Embryonic facial prominence (tissue), 1 donor: Measurements from ENCODE around the gene PCDHGA3.
"Not testable (repeated sequence)": the region's sequence is repeated elsewhere in the genome, so short reads cannot be mapped to it uniquely, and the experiment has no call there.

ENCODE experiments used
- DNase-seq: peaks from one replicate; pipeline ENCODE4 v3.0.0-alpha.2; 2016; ENCODE audit errors: extremely low spot score

Gene PCDHGA3

DNA sequence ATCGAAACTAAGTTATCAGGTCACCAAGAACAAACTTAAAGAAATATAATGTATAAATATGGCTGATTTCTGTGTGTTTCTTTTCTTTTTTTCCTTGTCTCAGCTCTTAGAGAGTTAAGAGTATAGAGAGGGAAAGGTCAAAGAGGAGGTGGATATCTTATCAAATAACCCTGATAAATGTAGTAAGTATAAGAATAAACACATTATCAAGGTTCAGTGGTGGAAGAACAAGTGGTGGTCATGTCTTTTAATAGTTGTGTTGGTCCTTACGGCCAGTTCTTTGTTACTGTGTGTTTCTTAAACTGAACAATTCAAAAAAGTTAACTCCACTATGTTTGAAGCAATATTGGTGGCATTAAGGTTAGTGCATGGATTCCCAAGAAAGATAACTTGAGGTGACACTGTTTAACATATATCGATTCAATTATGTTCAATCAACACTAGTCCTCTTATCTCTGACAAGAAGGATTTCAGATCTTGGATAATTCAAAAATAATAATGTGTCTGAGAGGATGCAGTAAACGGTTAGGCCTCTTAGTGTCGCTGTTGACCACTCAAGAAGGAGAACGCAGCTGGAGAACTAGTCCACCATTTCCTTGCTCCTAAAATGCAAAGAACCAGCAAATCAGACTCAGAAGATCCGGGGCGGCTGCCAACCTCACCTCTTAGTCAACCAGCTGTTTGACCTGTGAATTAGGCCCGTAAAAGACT lies at the start of gene PCDHGA3:
TSS of gene PCDHGA3 (plus strand) at position 588 of the 711 bp plus-strand sequence. CDS start 205 bp downstream, outside the sequence.
- no peak for DNase-seq

DNA sequence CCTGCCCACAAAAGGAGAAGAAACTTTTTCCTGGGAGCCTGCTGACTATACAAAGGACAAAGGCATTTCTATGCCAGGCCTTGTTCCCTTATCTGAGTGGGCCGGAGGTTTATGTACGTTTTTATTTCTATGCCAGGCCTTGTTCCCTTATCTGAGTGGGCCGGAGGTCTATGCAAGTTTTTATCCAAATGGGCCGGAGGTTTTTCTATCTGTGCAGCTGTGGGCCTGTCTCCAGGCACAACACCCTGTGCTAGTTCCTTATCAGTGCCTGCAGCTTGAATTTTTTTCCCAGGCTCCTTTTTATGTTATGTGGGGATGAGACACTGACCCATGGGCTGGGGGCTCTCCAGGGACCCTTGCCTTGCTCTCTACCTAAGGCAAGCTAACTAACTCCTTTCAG lies 45.3 kb upstream of the PCDHGA3 start:
- DNase-seq = no peak

DNA sequence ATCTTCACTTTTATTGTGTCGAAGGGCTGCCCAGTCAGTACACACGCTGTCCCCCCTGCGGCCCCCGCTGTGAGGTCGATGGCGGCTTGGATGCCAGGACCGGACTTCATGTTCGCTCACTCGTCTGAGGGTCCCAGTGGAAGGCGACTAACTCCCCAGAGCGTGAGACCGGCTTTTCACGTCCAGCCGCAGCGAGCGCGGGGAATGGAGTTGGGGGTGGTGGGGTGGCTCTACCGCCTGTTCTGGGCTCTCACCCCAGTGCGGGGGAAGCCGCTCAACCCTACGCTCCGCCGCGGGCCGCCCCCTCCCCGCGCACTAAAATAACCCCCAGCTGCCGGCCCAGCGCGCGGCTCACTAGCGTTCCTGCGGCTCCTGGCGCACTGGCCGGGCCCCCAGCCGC lies 39.9 kb upstream of the PCDHGA3 start, which contains the start of gene SLC25A2:
TSS of gene SLC25A2 (minus strand) at position 294 of the 400 bp plus-strand sequence. CDS start at position 110, 184 bp downstream.
- no peak for DNase-seq

DNA sequence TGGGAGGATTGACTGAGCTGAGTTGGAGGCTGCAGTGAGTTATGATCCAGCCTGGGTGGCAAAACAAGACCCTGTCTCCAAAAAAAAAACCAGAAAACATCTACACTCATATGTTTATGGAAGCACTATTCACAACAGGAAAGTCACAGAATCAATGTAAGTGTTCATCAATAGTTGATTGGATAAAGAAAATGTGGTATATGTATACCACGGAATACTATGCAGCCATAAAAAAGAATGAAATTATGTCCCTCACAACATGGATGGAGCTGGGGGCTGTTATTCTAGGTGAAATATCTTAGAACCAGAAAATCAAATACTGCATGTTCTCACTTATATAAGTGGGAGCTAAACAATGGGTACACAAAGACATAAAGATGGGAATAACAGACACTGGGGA lies 37.0 kb upstream of the PCDHGA3 start:
- no peak for DNase-seq

DNA sequence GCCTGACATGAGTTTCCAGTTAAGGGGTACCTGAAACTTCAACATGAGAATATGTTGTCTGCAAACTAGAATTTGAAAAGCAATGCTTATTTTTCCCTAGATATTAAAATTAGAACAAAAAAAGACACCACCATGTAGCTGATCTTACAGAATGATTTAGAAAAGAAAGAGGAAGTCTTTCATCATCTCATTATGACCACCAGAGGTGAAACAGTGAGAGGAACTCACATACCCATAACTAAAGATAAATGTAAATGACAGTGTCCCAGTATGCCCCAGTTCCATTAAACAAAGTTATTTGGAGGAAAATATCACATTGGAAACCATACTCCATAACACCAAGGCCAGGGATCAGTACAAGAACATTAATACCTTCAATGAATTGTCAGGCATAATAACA lies 29.9 kb upstream of the PCDHGA3 start:
- no peak for DNase-seq

DNA sequence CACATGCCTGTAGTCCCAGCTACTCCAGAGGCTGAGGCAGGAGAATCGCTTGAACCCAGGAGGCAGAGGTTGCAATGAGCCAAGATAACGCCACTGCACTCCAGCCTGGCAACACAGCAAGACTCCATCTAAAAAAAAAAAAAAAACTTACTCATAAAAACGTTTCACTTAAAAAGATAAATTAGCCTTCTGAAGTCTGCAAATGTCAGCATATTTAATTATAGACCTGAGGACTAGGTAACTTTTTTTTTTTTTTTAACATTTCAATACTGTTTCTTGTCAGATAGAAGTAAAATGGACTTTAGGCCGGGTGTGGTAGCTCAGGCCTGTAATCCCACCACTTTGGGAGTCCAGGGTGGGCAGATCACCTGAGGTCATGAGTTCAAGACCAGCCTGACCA lies 26.7 kb upstream of the PCDHGA3 start:
- not testable (repeated sequence) for DNase-seq

DNA sequence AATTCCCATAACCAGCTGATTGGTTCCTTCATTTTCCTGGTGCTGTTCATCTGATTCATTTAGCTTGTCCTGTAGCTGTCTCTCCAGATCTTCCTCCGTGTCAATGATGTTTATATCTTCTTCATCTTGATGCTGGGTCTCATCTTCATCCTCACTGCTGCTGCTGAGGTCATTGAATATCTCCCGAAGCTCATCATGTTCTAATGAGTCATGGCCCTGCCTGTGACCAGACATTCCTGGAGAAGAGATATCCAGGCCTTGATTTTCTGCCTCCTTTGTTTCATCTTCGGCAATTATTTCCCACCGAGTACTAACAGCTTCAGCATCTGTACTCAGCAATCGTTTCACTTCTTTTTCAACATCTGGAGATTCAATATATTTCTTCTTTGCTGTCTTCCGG lies 24.4 kb upstream of the PCDHGA3 start:
- DNase-seq = no peak

DNA sequence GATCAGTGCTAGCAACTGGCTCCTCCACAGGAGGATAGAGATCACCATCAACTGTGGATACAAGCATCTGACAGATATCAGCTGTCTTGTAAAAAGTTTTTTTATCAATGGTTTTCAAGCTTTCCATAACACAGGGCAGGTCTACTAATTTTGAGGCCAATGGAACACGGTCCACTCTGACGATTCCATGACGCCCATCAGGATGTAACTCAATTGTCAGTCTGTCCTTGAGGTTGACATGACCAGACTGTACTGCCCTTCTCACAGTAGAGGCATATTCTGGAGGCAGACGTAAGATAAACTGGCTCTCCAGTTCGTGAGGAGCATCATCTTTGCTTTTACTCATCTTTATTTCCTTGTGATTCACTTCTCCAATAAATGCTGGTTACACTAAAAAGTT lies 23.9 kb upstream of the PCDHGA3 start:
- DNase-seq = no peak

DNA sequence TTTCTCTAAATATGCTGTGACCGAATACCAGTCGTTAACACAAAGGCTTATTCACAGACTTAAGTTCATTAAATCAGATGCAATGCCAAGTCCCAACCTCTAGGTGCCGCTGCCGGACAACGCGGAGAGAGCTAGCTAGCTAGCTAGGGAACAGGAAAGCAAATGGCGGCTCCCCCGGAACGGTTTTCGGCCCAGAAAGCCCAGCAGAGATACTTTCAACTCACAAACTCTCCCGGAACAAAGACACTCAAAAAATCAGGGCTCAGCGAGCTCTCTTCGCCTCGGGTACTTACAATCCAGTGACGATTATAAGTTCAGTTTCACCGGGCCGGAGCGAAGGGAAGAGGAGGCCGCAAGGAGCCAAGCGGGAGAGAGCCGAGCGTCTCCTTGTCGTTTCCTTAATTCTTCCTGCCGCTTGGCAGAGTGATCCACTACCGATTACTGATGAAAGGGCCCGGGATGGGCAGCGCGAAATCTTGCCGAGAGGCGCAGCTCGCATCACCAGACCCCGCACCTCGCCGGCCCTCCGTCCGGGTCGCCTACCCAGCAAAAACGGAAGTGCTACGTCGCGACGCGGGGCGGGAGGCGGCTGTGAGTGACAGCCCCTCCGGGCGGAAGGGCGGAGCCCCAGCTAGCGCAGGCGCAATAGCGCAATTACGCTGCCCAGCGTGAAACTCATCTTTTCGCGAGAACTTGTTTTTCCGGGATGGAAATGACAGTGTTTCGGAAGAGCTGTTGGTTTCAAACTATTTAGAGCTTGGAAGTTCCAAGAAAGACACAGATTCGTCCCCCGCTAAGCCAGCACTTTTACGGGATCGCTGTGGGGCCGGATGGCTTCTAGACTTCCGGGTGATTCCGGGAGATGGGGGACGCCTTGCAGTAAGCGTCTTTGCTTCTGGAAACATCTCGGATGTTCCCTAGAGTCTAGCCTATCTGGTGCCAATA lies 23.1 kb upstream of the PCDHGA3 start, which contains the start of gene TAF7:
TSS of gene TAF7 (minus strand) at position 560 of the 945 bp plus-strand sequence. CDS start 740 bp downstream, outside the sequence.
- peak; percentile 80 for DNase-seq

DNA sequence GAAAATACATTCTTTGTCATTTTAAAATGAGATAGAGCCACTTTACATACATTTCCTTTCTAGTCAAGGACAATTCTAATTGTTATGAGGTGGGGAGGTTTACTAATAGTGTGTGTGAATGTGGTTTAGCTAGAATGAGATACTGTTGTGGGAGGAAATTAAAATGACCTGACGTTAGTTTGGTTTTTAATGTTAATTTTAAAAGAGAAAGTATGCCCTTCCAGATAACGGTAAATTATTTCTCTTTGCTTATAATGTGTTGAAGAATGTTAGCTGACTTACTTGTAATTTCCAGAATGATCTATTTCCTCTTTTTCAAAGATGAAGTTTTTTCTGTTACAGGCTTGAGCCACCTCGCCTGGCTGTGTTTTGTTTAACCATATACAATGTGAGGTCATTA lies 21.4 kb upstream of the PCDHGA3 start:
- DNase-seq = no peak

DNA sequence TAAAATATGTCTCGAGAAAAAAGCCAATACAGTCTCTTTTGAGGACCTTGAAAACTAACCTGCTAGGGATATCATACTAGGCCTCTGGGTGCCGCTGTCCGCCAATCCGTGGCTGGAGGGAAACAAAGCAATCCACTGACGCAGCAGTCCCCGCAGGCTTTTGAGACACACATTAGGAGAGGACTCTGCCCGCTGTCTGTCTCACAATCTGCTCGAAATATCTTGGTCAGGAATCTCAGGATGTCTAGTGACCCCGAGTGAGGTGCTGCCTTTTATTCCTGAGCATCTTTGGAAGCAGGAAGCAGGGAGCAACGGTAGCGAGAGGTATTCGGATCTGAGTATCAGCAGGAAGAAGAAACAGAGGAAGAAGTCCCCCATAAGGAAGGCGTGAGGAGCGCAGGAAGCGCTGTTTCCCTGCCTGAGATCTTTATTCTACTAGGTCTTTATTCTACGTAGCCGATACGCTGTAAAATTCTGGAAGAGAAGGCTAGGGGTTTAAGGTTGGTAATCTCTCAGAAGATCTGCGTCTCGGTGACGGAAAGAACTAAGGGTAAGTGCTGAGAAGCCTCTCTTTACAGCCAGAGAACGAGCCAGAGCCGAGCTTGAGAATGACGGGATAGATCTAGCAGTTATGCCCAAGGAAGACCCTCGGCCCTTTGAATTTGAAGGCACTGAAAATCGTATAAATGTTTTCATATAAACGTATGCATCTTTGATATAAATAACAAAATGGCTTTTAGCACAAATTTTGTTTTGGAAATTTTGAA lies 17.4 kb upstream of the PCDHGA3 start:
- no peak for DNase-seq

DNA sequence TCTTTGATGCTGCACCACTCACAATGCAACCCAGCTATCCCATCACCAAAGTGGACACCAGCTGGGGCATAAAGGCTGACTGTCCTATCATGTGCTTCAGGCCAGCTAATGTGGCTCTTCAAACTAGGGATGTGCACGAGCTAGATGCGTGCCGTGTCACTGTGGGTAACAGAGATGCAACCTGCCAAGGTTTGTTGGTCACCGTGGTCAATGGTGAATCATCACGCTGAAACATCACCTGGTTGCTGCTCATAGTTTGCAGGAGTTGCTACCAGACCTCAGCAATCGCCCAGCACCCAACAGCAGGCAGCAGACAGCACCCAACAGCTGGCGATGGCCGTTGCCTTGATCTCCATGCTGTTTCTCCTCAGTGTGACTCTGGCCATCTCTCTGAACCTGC lies 15.4 kb upstream of the PCDHGA3 start:
- no peak for DNase-seq

DNA sequence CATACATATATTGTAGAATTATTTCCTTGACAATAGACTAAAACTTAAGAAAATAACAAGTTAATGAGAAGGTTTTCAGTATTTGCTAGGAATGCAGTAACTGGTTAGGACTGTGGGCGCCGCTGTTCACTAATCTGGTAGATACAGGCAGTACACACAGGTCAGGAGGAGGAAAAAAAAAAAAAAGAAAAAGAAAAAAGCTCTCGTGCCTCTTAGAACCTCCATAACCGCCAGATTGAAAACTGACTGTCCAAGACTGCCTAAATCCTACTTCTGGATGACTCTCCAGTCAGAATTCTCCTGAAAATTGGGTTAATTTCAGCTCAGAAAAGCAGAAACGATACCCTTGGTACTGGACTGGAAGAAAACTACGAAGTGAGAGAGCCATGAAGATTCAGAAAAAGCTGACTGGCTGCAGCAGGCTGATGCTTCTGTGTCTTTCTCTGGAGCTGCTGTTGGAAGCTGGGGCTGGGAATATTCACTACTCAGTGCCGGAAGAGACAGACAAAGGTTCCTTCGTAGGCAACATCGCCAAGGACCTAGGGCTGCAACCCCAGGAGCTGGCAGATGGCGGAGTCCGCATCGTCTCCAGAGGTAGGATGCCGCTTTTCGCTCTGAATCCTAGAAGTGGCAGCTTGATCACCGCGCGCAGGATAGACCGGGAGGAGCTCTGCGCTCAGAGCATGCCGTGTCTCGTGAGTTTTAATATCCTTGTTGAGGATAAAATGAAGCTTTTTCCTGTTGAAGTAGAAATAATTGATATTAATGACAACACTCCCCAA lies 13.1 kb upstream of the PCDHGA3 start, which contains the start of gene PCDHGA1:
TSS of gene PCDHGA1 (plus strand) at position 216 of the 782 bp plus-strand sequence.
- no peak for DNase-seq

DNA sequence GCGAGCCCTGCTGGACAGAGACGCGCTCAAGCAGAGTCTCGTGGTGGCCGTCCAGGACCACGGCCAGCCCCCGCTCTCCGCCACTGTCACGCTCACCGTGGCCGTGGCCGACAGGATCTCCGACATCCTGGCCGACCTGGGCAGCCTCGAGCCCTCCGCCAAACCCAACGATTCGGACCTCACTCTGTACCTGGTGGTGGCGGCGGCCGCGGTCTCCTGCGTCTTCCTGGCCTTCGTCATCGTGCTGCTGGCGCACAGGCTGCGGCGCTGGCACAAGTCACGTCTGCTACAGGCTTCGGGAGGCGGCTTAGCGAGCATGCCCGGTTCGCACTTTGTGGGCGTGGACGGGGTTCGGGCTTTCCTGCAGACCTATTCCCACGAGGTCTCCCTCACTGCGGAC lies 11.1 kb upstream of the PCDHGA3 start:
- not testable (repeated sequence) for DNase-seq

DNA sequence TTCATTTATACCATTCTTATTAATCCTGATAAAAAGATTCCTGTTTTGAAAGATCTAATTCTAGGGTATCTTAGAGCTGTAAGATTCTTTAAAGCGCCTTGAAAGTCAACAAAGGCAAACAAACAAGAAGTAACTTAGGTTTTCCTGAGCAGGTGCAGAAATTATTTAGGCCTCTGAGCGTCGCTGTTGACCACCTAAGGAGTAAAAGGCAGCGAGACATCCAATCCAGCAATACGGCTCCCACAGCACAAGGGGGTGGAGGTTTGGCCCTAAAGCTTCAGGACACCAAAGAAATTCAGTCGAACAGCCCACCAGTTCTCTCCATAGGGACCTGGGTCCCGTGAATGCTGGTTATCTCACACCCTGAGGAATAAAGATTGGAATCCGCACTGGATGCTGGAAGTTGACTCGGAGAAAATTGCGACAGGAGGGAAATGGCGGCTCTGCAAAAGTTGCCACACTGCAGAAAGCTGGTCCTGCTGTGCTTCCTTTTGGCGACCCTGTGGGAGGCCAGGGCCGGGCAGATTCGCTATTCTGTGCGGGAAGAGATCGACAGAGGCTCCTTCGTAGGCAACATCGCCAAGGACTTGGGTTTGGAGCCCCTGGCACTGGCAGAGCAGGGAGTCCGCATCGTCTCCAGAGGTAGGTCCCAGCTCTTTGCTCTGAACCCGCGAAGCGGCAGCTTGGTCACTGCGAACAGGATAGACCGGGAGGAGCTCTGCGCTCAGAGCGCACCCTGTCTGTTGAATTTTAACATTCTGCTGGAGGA lies 4.9 kb upstream of the PCDHGA3 start, which contains the start of gene PCDHGA2:
TSS of gene PCDHGA2 (plus strand) at position 223 of the 769 bp plus-strand sequence.
- no peak for DNase-seq

DNA sequence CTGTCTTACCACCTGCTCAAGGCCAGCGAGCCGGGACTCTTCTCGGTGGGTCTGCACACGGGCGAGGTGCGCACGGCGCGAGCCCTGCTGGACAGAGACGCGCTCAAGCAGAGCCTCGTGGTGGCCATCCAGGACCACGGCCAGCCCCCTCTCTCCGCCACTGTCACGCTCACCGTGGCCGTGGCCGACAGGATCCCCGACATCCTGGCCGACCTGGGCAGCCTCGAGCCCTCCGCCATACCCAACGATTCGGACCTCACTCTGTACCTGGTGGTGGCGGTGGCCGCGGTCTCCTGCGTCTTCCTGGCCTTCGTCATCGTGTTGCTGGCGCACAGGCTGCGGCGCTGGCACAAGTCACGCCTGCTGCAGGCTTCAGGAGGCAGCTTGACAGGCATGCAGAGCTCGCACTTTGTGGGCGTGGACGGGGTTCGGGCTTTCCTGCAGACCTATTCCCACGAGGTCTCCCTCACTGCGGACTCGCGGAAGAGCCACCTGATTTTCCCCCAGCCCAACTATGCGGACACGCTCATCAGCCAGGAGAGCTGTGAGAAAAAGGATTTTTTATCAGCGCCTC lies 2.8 kb upstream of the PCDHGA3 start:
- not testable (repeated sequence) for DNase-seq

DNA sequence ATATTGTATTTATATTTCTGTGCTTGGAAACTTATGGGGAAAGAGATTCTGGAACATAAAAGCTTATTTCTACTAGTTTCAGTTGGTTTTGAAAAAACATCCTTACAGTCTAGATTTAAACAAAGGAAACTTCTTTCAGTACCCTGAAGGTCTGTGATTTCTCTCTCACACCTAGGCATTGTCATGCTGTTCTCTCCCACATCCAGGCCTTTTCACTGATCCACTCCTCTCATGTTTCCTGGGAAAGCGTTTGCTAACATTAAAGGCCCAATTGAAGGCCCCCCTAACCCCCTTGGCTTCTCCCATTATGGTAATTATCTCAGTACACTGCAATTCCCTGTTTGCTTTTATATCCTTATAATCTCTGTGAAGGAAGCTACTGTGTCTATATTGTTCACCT lies 856 bp upstream of the PCDHGA3 start:
- DNase-seq = no peak

DNA sequence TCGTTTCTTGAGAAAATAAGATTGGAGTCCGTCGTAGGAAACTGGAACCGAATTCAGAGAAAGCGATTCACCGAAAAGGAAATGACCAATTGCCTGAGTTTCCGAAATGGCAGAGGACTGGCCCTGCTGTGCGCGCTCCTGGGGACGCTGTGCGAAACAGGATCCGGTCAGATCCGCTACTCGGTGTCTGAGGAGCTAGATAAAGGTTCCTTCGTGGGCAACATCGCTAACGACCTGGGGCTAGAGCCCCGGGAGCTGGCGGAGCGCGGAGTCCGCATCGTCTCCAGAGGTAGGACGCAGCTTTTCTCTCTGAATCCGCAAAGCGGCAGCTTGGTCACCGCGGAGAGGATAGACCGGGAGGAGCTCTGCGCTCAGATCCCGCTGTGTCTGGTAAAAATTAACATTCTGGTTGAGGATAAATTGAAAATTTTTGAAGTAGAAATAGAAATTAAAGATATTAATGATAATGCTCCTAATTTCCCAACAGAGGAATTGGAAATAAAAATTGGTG lies 379 bp downstream of the PCDHGA3 start:
- no peak for DNase-seq

DNA sequence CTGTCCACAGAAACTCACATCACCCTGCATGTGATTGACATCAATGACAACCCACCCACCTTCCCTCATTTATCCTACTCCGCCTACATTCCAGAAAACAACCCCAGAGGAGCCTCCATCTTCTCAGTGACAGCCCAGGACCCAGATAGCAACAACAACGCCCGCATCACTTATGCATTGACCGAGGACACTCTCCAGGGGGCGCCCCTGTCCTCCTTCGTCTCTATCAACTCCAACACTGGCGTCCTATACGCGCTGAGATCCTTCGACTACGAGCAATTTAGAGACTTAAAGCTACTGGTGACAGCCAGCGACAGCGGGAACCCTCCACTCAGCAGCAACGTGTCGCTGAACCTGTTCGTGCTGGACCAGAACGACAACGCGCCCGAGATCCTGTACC lies 1.7 kb downstream of the PCDHGA3 start:
- DNase-seq = no peak
